Lower leg skin (tissue), 4 donors: Measurements from ENCODE around the gene KRT13. TPM values are rescaled to one million over a fixed set of nuclear protein-coding genes. Genes with fewer than 3 reads are reported as not detected.

Experiments used
- DNase-seq, 2 donors: peaks; one replicate each; pipeline ENCODE4 v3.0.0-alpha.2; 2019; ENCODE audit warnings: low spot score in 2 of 2
- H3K4me3 ChIP-seq: fragments of 200-600 bp; sonication (generic); 2 replicates; pipeline ENCODE4 v1.5.1; 2017; ENCODE audit warnings: mild to moderate bottlenecking, low read depth; ENCODE audit not compliant: poor library complexity, severe bottlenecking
- CTCF ChIP-seq, 3 donors: fragments of 450-650 bp; IDR thresholded peaks; one replicate each; pipeline ENCODE4 v1.5.1; 2016; ENCODE audit warnings: antibody characterized with exemption in 3 of 3, mild to moderate bottlenecking in 3 of 3, moderate library complexity in 2 of 3
- POLR2A ChIP-seq, 2 donors: fragments of 450-650 bp; IDR thresholded peaks; one replicate each; pipeline ENCODE4 v1.6.1; 2016 to 2017; ENCODE audit warnings: antibody characterized with exemption in 2 of 2, mild to moderate bottlenecking in 1 of 2, moderate library complexity in 1 of 2
- WGBS, 2 donors: methylation state at CpG; one replicate each; pipeline ENCODE4 v1.1.5; 2018; 5-methylcytosine and 5-hydroxymethylcytosine counted together
- intact Hi-C: fragments of 100-400 bp; cut with DNase I; formaldehyde crosslinking; loops from one replicate; pipeline ENCODE4 v1.15.0; 2023; ENCODE audit warnings: low total_unique reads
- total RNA-seq, 4 donors: library from RNA; depleted of rRNA; stranded (reverse); fragments of >200 nt; gene quantifications; one replicate each; pipeline ENCODE4 v1.1.0, GENCODE V29; 2016

Gene KRT13
- total RNA-seq, 4 donors from 2014 or later = 0.19 to 0.46 TPM; not detected in 2

- DNase-seq = no peak
- TF ChIP-seq CTCF (IDR thresholded peaks at IDR 0.05) (no peak), POLR2A (IDR thresholded peaks at IDR 0.05) (no peak)
- intact Hi-C loops = no loop called here
- WGBS, 2 donors = 40 to 66% methylated on average over 4 of the region's 4 CpGs
- no peak overlapping the region for H3K4me3 ChIP-seq
Measured at GRCh38 chr17:41467561-41467960, 37.9 kb downstream of the KRT13 start.

- DNase-seq = no peak
- H3K4me3 ChIP-seq = no peak within 1 kb of the TSS
- WGBS, 2 donors = 88 to 91% methylated on average over 14 of the region's 14 CpGs
- intact Hi-C loops = no loop called here
- no peak for TF ChIP-seq CTCF (IDR thresholded peaks at IDR 0.05)
- no peak for TF ChIP-seq POLR2A (IDR thresholded peaks at IDR 0.05)
Measured at GRCh38 chr17:41466988-41467387, 38.4 kb downstream of the KRT13 start, which contains the start of gene KRT32. KRT32 (minus strand) TSS chr17:41467386; CDS start chr17:41467325, 61 bp downstream.

GRCh38 chr17:41464682-41465081 lies 40.7 kb downstream of the KRT13 start:
- DNase-seq = peak in 1 of 2 donors; percentile 87
- intact Hi-C loops = no loop called here
- H3K4me3 ChIP-seq = no peak overlapping the region
- TF ChIP-seq POLR2A (IDR thresholded peaks at IDR 0.05) (no peak), CTCF (IDR thresholded peaks at IDR 0.05) (no peak)
- WGBS, 2 donors = 15 to 20% methylated on average over 5 to 6 of the region's 6 CpGs

GRCh38 chr17:41464173-41464572 lies 41.2 kb downstream of the KRT13 start:
- intact Hi-C loops = no loop called here
- H3K4me3 ChIP-seq = no peak overlapping the region
- DNase-seq = no peak
- TF ChIP-seq POLR2A (IDR thresholded peaks at IDR 0.05) (no peak), CTCF (IDR thresholded peaks at IDR 0.05) (no peak)
- 85 to 88% methylated on average over 11 of the region's 11 CpGs for WGBS, 2 donors

GRCh38 chr17:41463746-41464145 lies 41.7 kb downstream of the KRT13 start:
- intact Hi-C loops = no loop called here
- WGBS, 2 donors = 91 to 93% methylated on average over 8 of the region's 8 CpGs
- DNase-seq = no peak
- TF ChIP-seq CTCF (IDR thresholded peaks at IDR 0.05) (no peak), POLR2A (IDR thresholded peaks at IDR 0.05) (no peak)
- no peak overlapping the region for H3K4me3 ChIP-seq

- no peak overlapping the region for H3K4me3 ChIP-seq
- no peak for DNase-seq
- TF ChIP-seq CTCF (IDR thresholded peaks at IDR 0.05) = no peak
- no peak for TF ChIP-seq POLR2A (IDR thresholded peaks at IDR 0.05)
- 80 to 81% methylated on average over 15 of the region's 15 CpGs for WGBS, 2 donors
- intact Hi-C loops = no loop called here
Measured at GRCh38 chr17:41462705-41463104, 42.7 kb downstream of the KRT13 start.
